Neural progenitor cell (in vitro differentiated cells): ENCODE results near the gene RGS9.

Experiments used
- CTCF ChIP-seq: fragments of 200-600 bp; sonication (generic); IDR thresholded peaks from 2 replicates; pipeline ENCODE4 v1.5.1; 2017; ENCODE audit warnings: antibody characterized with exemption, mild to moderate bottlenecking
- EZH2phosphoT487 ChIP-seq: fragments of 200-600 bp; sonication (generic); IDR thresholded peaks from 2 replicates; pipeline ENCODE4 v1.6.1; 2017; ENCODE audit warnings: antibody characterized with exemption

- TF ChIP-seq CTCF: no peak
- TF ChIP-seq EZH2phosphoT487: no peak
Measured at GRCh38 chr17:65172496-65173136, 35.4 kb downstream of the RGS9 start.
